ENCODE data around the gene GDE1. TPM values are rescaled to one million over a fixed set of nuclear protein-coding genes. Genes with fewer than 3 reads are reported as not detected.

Gene GDE1
- total RNA-seq, 1 experiment from 2014 or later, result 65.7 TPM

- TF ChIP-seq, protein P1, sequence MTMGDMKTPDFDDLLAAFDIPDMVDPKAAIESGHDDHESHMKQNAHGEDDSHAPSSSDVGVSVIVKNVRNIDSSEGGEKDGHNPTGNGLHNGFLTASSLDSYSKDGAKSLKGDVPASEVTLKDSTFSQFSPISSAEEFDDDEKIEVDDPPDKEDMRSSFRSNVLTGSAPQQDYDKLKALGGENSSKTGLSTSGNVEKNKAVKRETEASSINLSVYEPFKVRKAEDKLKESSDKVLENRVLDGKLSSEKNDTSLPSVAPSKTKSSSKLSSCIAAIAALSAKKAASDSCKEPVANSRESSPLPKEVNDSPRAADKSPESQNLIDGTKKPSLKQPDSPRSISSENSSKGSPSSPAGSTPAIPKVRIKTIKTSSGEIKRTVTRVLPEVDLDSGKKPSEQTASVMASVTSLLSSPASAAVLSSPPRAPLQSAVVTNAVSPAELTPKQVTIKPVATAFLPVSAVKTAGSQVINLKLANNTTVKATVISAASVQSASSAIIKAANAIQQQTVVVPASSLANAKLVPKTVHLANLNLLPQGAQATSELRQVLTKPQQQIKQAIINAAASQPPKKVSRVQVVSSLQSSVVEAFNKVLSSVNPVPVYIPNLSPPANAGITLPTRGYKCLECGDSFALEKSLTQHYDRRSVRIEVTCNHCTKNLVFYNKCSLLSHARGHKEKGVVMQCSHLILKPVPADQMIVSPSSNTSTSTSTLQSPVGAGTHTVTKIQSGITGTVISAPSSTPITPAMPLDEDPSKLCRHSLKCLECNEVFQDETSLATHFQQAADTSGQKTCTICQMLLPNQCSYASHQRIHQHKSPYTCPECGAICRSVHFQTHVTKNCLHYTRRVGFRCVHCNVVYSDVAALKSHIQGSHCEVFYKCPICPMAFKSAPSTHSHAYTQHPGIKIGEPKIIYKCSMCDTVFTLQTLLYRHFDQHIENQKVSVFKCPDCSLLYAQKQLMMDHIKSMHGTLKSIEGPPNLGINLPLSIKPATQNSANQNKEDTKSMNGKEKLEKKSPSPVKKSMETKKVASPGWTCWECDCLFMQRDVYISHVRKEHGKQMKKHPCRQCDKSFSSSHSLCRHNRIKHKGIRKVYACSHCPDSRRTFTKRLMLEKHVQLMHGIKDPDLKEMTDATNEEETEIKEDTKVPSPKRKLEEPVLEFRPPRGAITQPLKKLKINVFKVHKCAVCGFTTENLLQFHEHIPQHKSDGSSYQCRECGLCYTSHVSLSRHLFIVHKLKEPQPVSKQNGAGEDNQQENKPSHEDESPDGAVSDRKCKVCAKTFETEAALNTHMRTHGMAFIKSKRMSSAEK (CRISPR knock-in tag; IDR thresholded peaks at IDR 0.05; ENCODE audit: borderline replicate concordance), result no peak
- TF ChIP-seq FOXJ3 (CRISPR knock-in tag; IDR thresholded peaks at IDR 0.05; ENCODE audit: borderline replicate concordance), result no peak
- no peak for TF ChIP-seq ZSCAN18 (CRISPR knock-in tag; IDR thresholded peaks at IDR 0.05)
- TF ChIP-seq NFE2L1 (CRISPR knock-in tag; IDR thresholded peaks at IDR 0.05), result peak; percentile 72; the same call in 1 of the 2 replicates
- no peak for TF ChIP-seq ZNF416 (CRISPR knock-in tag; IDR thresholded peaks at IDR 0.05)
- TF ChIP-seq, protein P2, sequence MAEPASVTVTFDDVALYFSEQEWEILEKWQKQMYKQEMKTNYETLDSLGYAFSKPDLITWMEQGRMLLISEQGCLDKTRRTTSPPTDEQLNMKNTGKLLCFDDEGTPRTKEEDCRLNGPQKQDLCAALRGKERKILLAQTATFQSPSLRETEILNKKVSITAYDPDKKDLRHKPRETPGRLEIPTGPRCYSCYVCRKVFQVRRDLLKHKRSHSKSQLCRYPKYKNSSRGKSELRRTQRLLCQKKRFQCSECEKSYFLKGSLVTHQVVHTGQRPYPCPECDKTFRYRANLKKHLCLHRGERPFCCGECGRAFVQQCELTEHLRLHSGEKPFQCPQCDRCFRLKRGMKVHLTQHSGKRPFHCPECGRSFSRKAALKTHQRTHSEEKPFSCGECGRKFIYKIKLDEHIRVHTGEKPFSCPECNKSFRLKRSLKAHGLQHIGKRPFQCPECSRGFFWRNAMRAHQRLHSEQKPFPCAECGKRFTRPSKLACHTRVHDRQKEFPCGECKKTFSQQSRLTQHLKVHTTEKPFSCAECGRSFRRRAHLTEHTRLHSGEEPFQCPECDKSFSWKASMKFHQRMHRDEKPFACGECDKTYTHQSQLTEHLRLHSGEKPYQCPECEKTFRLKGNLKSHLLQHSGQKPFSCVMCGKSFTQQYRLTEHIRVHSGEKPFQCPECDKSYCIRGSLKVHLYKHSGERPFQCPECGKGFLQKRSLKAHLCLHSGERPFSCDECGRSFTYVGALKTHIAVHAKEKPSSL (CRISPR knock-in tag; conservative IDR thresholded peaks at IDR 0.05), result no peak
- TF ChIP-seq SMAD4 (CRISPR knock-in tag; IDR thresholded peaks at IDR 0.05), result no peak
- TF ChIP-seq FOXK1 (CRISPR knock-in tag; IDR thresholded peaks at IDR 0.05), result peak; percentile 53
- TF ChIP-seq ZNF263 (CRISPR knock-in tag; IDR thresholded peaks at IDR 0.05; ENCODE audit: low read depth), result no peak
- TF ChIP-seq TEAD1 (CRISPR knock-in tag; IDR thresholded peaks at IDR 0.05), result peak; percentile 82
- no peak for TF ChIP-seq JAZF1 (CRISPR knock-in tag; IDR thresholded peaks at IDR 0.05)
Observed at GRCh38 chr16:19555186-19555937, 33.5 kb upstream of the GDE1 start, which contains the start of gene VPS35L (continued).

DNA sequence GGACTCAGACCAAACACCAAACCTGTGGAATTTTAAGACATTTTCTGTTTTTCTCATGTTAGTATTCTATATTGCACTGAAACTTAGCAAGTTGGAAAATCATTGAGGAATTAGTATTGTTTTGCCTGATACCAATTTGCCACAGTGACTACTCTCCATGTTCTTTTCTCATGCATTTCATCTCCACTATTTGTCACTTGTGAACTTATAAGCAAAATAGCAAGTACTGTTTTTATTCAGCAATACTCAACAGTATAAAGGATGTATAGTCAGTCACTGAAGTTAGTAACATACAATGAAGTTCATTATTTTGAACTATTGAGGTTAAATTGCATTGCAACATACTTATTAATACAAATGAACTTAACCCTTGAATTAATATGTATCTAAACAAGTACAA lies 27.8 kb upstream of the GDE1 start:
- ATAC-seq (no peak), DNase-seq (ENCODE audit: low spot score) (no peak)
- Mint-ChIP-seq H3K4me3 (no peak overlapping the region), H3K27me3 (ENCODE audit: low read depth) (no peaks in the 10 kb centered on the region), H3K27ac (no peak overlapping the region), H3K4me1 (peaks cover 3% of the 10 kb centered on the region; the same call in 1 of the 2 replicates), H3K36me3 (peaks cover 23% of the 10 kb centered on the region), H3K9me3 (no peaks in the 10 kb centered on the region)
- ChIA-PET CTCF (no interaction called here), POLR2A (no interaction called here)
- TF ChIP-seq, protein P3, sequence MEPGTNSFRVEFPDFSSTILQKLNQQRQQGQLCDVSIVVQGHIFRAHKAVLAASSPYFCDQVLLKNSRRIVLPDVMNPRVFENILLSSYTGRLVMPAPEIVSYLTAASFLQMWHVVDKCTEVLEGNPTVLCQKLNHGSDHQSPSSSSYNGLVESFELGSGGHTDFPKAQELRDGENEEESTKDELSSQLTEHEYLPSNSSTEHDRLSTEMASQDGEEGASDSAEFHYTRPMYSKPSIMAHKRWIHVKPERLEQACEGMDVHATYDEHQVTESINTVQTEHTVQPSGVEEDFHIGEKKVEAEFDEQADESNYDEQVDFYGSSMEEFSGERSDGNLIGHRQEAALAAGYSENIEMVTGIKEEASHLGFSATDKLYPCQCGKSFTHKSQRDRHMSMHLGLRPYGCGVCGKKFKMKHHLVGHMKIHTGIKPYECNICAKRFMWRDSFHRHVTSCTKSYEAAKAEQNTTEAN (CRISPR knock-in tag; IDR thresholded peaks at IDR 0.05), result no peak
- TF ChIP-seq ATF1 (CRISPR knock-in tag; IDR thresholded peaks at IDR 0.05) (no peak), OVOL2 (CRISPR knock-in tag; IDR thresholded peaks at IDR 0.05; ENCODE audit: borderline replicate concordance) (no peak), NFE2L1 (CRISPR knock-in tag; IDR thresholded peaks at IDR 0.05) (no peak), TEAD4 (CRISPR knock-in tag; IDR thresholded peaks at IDR 0.05) (no peak), TP53 (CRISPR knock-in tag; IDR thresholded peaks at IDR 0.05) (no peak), AFF4 (CRISPR knock-in tag; IDR thresholded peaks at IDR 0.05; ENCODE audit: borderline replicate concordance) (no peak)
- TF ChIP-seq, protein P4, sequence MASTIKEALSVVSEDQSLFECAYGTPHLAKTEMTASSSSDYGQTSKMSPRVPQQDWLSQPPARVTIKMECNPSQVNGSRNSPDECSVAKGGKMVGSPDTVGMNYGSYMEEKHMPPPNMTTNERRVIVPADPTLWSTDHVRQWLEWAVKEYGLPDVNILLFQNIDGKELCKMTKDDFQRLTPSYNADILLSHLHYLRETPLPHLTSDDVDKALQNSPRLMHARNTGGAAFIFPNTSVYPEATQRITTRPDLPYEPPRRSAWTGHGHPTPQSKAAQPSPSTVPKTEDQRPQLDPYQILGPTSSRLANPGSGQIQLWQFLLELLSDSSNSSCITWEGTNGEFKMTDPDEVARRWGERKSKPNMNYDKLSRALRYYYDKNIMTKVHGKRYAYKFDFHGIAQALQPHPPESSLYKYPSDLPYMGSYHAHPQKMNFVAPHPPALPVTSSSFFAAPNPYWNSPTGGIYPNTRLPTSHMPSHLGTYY (CRISPR knock-in tag; IDR thresholded peaks at IDR 0.05), result no peak
- TF ChIP-seq, protein P5, sequence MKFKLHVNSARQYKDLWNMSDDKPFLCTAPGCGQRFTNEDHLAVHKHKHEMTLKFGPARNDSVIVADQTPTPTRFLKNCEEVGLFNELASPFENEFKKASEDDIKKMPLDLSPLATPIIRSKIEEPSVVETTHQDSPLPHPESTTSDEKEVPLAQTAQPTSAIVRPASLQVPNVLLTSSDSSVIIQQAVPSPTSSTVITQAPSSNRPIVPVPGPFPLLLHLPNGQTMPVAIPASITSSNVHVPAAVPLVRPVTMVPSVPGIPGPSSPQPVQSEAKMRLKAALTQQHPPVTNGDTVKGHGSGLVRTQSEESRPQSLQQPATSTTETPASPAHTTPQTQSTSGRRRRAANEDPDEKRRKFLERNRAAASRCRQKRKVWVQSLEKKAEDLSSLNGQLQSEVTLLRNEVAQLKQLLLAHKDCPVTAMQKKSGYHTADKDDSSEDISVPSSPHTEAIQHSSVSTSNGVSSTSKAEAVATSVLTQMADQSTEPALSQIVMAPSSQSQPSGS (CRISPR knock-in tag; IDR thresholded peaks at IDR 0.05; ENCODE audit: borderline replicate concordance, low read depth), result no peak
